ENCODE measurements around the gene PROB1.
"Not testable (repeated sequence)": the region's sequence is repeated elsewhere in the genome, so short reads cannot be mapped to it uniquely, and the experiment has no call there.

Gene PROB1

GRCh38 chr5:139361835-139362429 lies 33.0 kb downstream of the PROB1 start:
- no peak for DNase-seq
- TF ChIP-seq POLR2A (IDR thresholded peaks at IDR 0.05; ENCODE audit: low read length) (no peak), GATA1 (IDR thresholded peaks at IDR 0.05; ENCODE audit: low read depth, low read length) (no peak)

GRCh38 chr5:139360384-139360783 lies 34.5 kb downstream of the PROB1 start:
- no peak for DNase-seq
- TF ChIP-seq POLR2A (IDR thresholded peaks at IDR 0.05; ENCODE audit: low read length) (no peak), GATA1 (IDR thresholded peaks at IDR 0.05; ENCODE audit: low read depth, low read length) (no peak)

- DNase-seq: no peak
- TF ChIP-seq GATA1 (IDR thresholded peaks at IDR 0.05; ENCODE audit: low read depth, low read length) (no peak), POLR2A (IDR thresholded peaks at IDR 0.05; ENCODE audit: low read length) (no peak)
These were observed 36.8 kb downstream of the PROB1 start for GRCh38 chr5:139358064-139358463.

- not testable (repeated sequence) for DNase-seq
These were observed 39.0 kb downstream of the PROB1 start for GRCh38 chr5:139355900-139356299.

GRCh38 chr5:139354186-139354585 lies 40.7 kb downstream of the PROB1 start:
- DNase-seq: no peak
- TF ChIP-seq GATA1 (IDR thresholded peaks at IDR 0.05; ENCODE audit: low read depth, low read length) (no peak), POLR2A (IDR thresholded peaks at IDR 0.05; ENCODE audit: low read length) (no peak)

- DNase-seq: not testable (repeated sequence)
These were observed 47.0 kb downstream of the PROB1 start for GRCh38 chr5:139347863-139348262.

- not testable (repeated sequence) for DNase-seq
These were observed 49.5 kb downstream of the PROB1 start for GRCh38 chr5:139345442-139345841.

GRCh38 chr5:139344177-139344576 lies 50.7 kb downstream of the PROB1 start:
- DNase-seq: no peak
- no peak for TF ChIP-seq GATA1 (IDR thresholded peaks at IDR 0.05; ENCODE audit: low read depth, low read length)
- no peak for TF ChIP-seq POLR2A (IDR thresholded peaks at IDR 0.05; ENCODE audit: low read length)

GRCh38 chr5:139343476-139343875 lies 51.4 kb downstream of the PROB1 start:
- TF ChIP-seq POLR2A (IDR thresholded peaks at IDR 0.05; ENCODE audit: low read length) (no peak), GATA1 (IDR thresholded peaks at IDR 0.05; ENCODE audit: low read depth, low read length) (no peak)
- DNase-seq: no peak

- TF ChIP-seq POLR2A (IDR thresholded peaks at IDR 0.05; ENCODE audit: low read length) (no peak), GATA1 (IDR thresholded peaks at IDR 0.05; ENCODE audit: low read depth, low read length) (no peak)
- DNase-seq: no peak
These were observed 52.5 kb downstream of the PROB1 start for GRCh38 chr5:139342423-139342723.

- peak; percentile 96 for TF ChIP-seq POLR2A (IDR thresholded peaks at IDR 0.05; ENCODE audit: low read length)
- no peak for TF ChIP-seq GATA1 (IDR thresholded peaks at IDR 0.05; ENCODE audit: low read depth, low read length)
These were observed 53.0 kb downstream of the PROB1 start, which contains the start of gene PAIP2 for GRCh38 chr5:139341689-139342422. PAIP2 (plus strand) TSS chr5:139341854; CDS start chr5:139363785, 21,931 bp downstream.

GRCh38 chr5:139341187-139341688 lies 53.7 kb downstream of the PROB1 start:
- DNase-seq: no peak
- TF ChIP-seq GATA1 (IDR thresholded peaks at IDR 0.05; ENCODE audit: low read depth, low read length): no peak
- no peak for TF ChIP-seq POLR2A (IDR thresholded peaks at IDR 0.05; ENCODE audit: low read length)

More at GRCh38 chr5:139341689-139342422, 53.0 kb downstream of the PROB1 start, which contains the start of gene PAIP2:
- peak; percentile 98 for DNase-seq
